BJ (cell line): ENCODE measurements around the gene PROM1. TPM values are rescaled to one million over a fixed set of nuclear protein-coding genes. Genes with fewer than 3 reads are reported as not detected.

Experiments used
- CTCF ChIA-PET: fragments of 350-600 bp; formaldehyde crosslinking; extraction: SDS; loops from one replicate; lab custom pipeline; 2021; ENCODE audit warnings: antibody characterized with exemption, inconsistent platforms; lab: Yijun Ruan, JAX
- POLR2A ChIA-PET: fragments of 300-600 bp; sonication (Branson Sonifier 250); formaldehyde crosslinking; extraction: SDS; loops from one replicate; lab custom pipeline; 2021; ENCODE audit warnings: antibody characterized with exemption; lab: Charles Lee
- DNase-seq: peaks from one replicate; pipeline ENCODE4 v3.0.0-alpha.2; 2011; ENCODE audit warnings: low read depth
- H3K27me3 ChIP-seq: 2 replicates; pipeline ENCODE4 v1.6.0; 2011; ENCODE audit warnings: low read length; ENCODE audit not compliant: control insufficient read depth, insufficient read depth
- H3K36me3 ChIP-seq: 2 replicates; pipeline ENCODE4 v1.5.1; 2011; ENCODE audit warnings: low read length; ENCODE audit not compliant: control insufficient read depth, insufficient read depth
- H3K4me3 ChIP-seq: 2 replicates; pipeline ENCODE4 v1.5.1; 2011; ENCODE audit warnings: low read depth, mild to moderate bottlenecking, control low read depth, low read length
- CTCF ChIP-seq: IDR thresholded peaks from 2 replicates; pipeline ENCODE4 v1.5.1; 2011; ENCODE audit warnings: low read depth, mild to moderate bottlenecking, control low read depth, inconsistent platforms, low read length, moderate library complexity; ENCODE audit not compliant: insufficient read depth
- polyA plus RNA-seq: library from polyadenylated mRNA; depleted of rRNA; stranded (reverse); fragments of >200 nt; gene quantifications from 2 replicates; pipeline ENCODE4 v1.2.3, GENCODE V29; 2011

The PROM1 gene
- polyA plus RNA-seq, 1 experiment = not detected

- peaks cover under 1% of the 10 kb centered on the region; the same call in 1 of the 2 replicates for H3K27me3 ChIP-seq
- no peak for DNase-seq
- TF ChIP-seq CTCF = no peak
- POLR2A ChIA-PET = no interaction called here
- CTCF ChIA-PET = interaction anchor here (1.1 kb wide), 1 partner anchor 88 kb away, joined by 3 read pairs; no protein-coding TSS in a partner anchor
- H3K4me3 ChIP-seq = no peak overlapping the region
- no peaks in the 10 kb centered on the region for H3K36me3 ChIP-seq
Measured at GRCh38 chr4:15971068-15971801, 112.6 kb downstream of the PROM1 start.

GRCh38 chr4:15968551-15969300, 115.1 kb downstream of the PROM1 start:
- Histone ChIP-seq H3K36me3 (no peaks in the 10 kb centered on the region), H3K27me3 (peaks cover 1% of the 10 kb centered on the region; the same call in 1 of the 2 replicates), H3K4me3 (no peak overlapping the region)
- TF ChIP-seq CTCF = no peak
- no peak for DNase-seq
- CTCF ChIA-PET = interaction anchor here (0.8 kb wide), 1 partner anchor 212 kb away, joined by 3 read pairs; no protein-coding TSS in a partner anchor
- POLR2A ChIA-PET = no interaction called here

GRCh38 chr4:15965325-15965724, 118.5 kb downstream of the PROM1 start:
- CTCF ChIA-PET = interaction anchor here (1.3 to 1.7 kb wide), 7 partner anchors 8 to 486 kb away, joined by 3 to 8 read pairs (median 4); no protein-coding TSS in a partner anchor
- Histone ChIP-seq H3K36me3 (no peaks in the 10 kb centered on the region), H3K27me3 (peaks cover 6% of the 10 kb centered on the region), H3K4me3 (no peak overlapping the region)
- TF ChIP-seq CTCF = no peak
- DNase-seq = no peak
- POLR2A ChIA-PET = no interaction called here

- peaks cover 6% of the 10 kb centered on the region for H3K27me3 ChIP-seq
- ChIA-PET CTCF (interaction anchor here (0.6 to 4.4 kb wide), 9 partner anchors 8 to 159 kb away, joined by 3 to 38 read pairs (median 3); no protein-coding TSS in a partner anchor), POLR2A (no interaction called here)
- no peak overlapping the region for H3K4me3 ChIP-seq
- DNase-seq = no peak
- no peak for TF ChIP-seq CTCF
- no peaks in the 10 kb centered on the region for H3K36me3 ChIP-seq
Measured at GRCh38 chr4:15964159-15964558, 119.7 kb downstream of the PROM1 start.

GRCh38 chr4:15963576-15963975, 120.2 kb downstream of the PROM1 start:
- POLR2A ChIA-PET = no interaction called here
- Histone ChIP-seq H3K36me3 (no peaks in the 10 kb centered on the region), H3K4me3 (no peak overlapping the region), H3K27me3 (peaks cover 6% of the 10 kb centered on the region)
- no peak for TF ChIP-seq CTCF
- CTCF ChIA-PET = interaction anchor here (0.6 to 4.4 kb wide), 9 partner anchors 23 to 301 kb away, joined by 3 to 38 read pairs (median 4); no protein-coding TSS in a partner anchor
- DNase-seq = no peak
